Adipocyte (in vitro differentiated cells): ENCODE results near the gene MAP2K3.
"Not testable (repeated sequence)": the region's sequence is repeated elsewhere in the genome, so short reads cannot be mapped to it uniquely, and the experiment has no call there.

Experiments
- DNase-seq: peaks from one replicate; pipeline ENCODE4 v3.0.0-alpha.2; 2015; ENCODE audit warnings: low read depth
- H3K27me3 ChIP-seq: replicated peaks from 2 replicates; pipeline ENCODE4 v1.7.0; 2013; ENCODE audit warnings: mild to moderate bottlenecking, low read length, moderate library complexity; ENCODE audit not compliant: control insufficient read depth, insufficient read depth
- H3K36me3 ChIP-seq: 2 replicates; pipeline ENCODE4 v1.7.0; 2013; ENCODE audit warnings: low read length, mild to moderate bottlenecking, moderate library complexity; ENCODE audit not compliant: control insufficient read depth, insufficient read depth, severe bottlenecking
- H3K4me1 ChIP-seq: 2 replicates; pipeline ENCODE4 v1.7.0; 2013; ENCODE audit warnings: mild to moderate bottlenecking, low read length, moderate library complexity; ENCODE audit not compliant: control insufficient read depth, insufficient read depth
- H3K4me3 ChIP-seq: 2 replicates; pipeline ENCODE4 v1.7.0; 2013; ENCODE audit warnings: mild to moderate bottlenecking, low read length, moderate library complexity
- H3K9ac ChIP-seq: 2 replicates; pipeline ENCODE4 v1.7.0; 2013; ENCODE audit warnings: mild to moderate bottlenecking, low read length, moderate library complexity
- H3K9me3 ChIP-seq: 2 replicates; pipeline ENCODE4 v1.7.0; 2013; ENCODE audit warnings: mild to moderate bottlenecking, low read length, moderate library complexity; ENCODE audit not compliant: control insufficient read depth

Gene MAP2K3

GRCh38 chr17:21328778-21329177, 44.3 kb downstream of the MAP2K3 start:
- H3K9ac ChIP-seq, H3K4me1 ChIP-seq, H3K9me3 ChIP-seq, DNase-seq, H3K36me3 ChIP-seq, H3K4me3 ChIP-seq, H3K27me3 ChIP-seq: not testable (repeated sequence)

DNA sequence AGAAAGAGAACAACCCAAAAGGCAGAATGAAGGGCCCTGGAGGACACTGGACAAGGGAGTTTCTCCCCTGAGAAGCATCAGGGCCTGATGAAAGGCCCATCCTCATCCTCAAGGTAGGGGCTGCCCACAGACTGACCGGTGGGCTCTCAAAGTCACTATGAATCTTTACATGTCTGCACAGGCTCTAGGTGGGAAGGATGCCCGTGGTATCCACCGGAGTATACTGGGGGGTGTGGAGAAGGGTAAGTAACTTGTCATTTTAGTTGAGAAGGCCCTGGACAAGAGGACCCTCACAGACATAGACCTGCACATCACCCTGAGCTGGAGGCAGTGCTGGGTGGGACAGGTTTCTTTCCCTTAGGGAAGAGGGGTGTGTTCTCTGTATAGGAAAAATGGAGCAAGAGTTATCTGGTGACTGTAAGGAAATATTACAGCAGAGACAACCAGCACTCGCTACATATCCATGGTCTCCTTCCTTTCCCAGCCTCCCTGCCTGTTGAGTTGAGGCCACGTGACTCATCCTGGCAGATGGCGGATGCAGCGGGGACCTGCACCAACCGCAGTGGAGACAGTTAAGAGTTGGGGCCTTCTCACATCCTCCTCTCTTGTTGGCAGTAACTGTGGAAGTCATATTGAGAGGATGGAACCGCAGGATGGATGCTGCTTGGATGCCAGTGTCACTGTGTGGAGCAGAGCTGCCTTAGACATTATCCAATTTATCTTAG, 46.1 kb downstream of the MAP2K3 start:
- Histone ChIP-seq H3K4me3 (no peak overlapping the region), H3K9ac (no peak overlapping the region), H3K4me1 (no peaks in the 10 kb centered on the region), H3K36me3 (no peaks in the 10 kb centered on the region), H3K9me3 (peaks cover 8% of the 10 kb centered on the region), H3K27me3 (no peaks in the 10 kb centered on the region)
- DNase-seq: no peak

DNA sequence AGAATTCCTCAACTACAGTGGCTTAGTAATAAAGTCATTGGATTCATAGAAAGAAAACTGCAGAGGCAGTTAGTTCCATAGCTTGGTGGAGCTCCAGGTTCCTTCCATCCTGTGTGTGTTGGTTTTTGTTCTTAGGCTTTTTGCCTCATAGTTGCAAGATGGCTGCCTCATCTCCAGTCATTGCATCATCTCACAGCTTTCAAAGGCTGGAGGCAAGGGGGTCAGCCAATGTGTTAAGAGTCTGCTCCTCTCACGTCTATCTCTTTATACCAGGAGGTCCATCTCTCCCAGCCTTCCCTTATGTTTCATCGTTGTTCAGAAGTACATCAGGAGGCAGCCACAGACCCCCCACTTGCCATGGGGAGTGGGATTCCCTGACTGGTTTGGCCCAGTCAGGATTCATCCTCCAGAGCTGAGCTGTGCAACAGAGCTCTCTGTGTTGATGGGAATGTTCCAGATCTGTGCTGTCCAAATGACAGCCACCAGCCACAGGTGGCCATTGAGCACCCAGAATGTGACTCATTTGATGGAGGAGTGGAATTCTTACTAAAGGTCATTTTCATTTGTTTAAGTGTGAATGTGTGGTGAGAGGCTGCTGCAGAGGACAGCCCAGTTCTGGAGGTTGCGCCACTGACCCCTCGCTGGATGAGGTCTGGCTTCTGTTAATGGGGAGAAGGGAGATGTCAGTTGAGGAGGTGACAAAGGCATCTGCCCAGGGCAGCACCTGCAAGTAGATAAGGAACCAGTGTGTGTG, 52.2 kb downstream of the MAP2K3 start:
- not testable (repeated sequence) for H3K36me3 ChIP-seq

GRCh38 chr17:21337981-21338625, 53.6 kb downstream of the MAP2K3 start:
- not testable (repeated sequence) for H3K4me3 ChIP-seq, H3K27me3 ChIP-seq, H3K9me3 ChIP-seq, H3K4me1 ChIP-seq, H3K9ac ChIP-seq, H3K36me3 ChIP-seq, DNase-seq

More for the DNA sequence above, 52.2 kb downstream of the MAP2K3 start:
- H3K4me3 ChIP-seq, H3K9ac ChIP-seq, H3K9me3 ChIP-seq, H3K27me3 ChIP-seq, H3K4me1 ChIP-seq, DNase-seq: not testable (repeated sequence)

- Histone ChIP-seq H3K27me3 (no peaks in the 10 kb centered on the region), H3K9me3 (no peaks in the 10 kb centered on the region), H3K9ac (no peak overlapping the region), H3K4me1 (no peaks in the 10 kb centered on the region), H3K36me3 (no peaks in the 10 kb centered on the region), H3K4me3 (no peak overlapping the region)
- no peak for DNase-seq
Observed at GRCh38 chr17:21339011-21339410, 54.5 kb downstream of the MAP2K3 start.

DNA sequence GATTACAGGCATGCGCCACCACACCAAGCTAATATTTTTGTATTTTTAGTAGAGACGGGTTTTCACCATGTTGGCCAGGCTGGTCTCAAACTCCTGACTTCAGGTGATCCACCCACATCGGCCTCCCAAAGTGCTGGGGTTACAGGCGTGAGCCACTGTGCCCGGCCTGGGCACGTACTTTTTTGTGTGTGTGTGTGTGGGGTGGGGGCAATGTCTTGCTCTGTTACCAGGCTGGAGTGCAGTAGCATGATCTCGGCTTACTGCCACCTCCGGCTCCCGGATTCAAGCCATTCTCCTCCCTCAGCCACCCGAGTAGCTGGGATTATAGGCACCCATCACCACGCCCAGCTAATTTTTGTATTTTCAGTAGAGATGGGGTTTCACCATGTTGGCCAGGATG, 55.1 kb downstream of the MAP2K3 start:
- not testable (repeated sequence) for H3K9ac ChIP-seq, H3K9me3 ChIP-seq, H3K4me3 ChIP-seq, H3K4me1 ChIP-seq, DNase-seq, H3K36me3 ChIP-seq, H3K27me3 ChIP-seq

DNA sequence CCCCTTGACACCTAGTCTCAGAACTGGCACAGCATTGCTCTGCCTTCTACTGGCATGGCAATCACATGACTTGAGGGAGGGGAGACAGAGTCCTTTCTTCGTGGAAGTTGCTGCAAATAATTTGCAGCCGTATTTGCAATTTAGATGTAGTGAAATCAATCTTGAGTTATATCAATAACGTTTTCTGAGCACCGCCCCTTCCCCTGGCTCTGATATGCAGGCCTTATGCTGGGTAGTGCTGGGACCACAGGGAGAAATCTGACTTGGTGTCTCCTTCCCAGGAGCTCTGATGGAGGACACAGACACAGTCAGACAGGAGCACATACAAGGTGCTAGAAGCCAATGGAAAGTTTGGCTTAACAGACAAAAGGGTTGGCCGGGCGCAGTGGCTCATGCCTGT, 55.9 kb downstream of the MAP2K3 start:
- not testable (repeated sequence) for H3K4me1 ChIP-seq, H3K9me3 ChIP-seq, H3K4me3 ChIP-seq, H3K36me3 ChIP-seq, H3K27me3 ChIP-seq, DNase-seq, H3K9ac ChIP-seq

DNA sequence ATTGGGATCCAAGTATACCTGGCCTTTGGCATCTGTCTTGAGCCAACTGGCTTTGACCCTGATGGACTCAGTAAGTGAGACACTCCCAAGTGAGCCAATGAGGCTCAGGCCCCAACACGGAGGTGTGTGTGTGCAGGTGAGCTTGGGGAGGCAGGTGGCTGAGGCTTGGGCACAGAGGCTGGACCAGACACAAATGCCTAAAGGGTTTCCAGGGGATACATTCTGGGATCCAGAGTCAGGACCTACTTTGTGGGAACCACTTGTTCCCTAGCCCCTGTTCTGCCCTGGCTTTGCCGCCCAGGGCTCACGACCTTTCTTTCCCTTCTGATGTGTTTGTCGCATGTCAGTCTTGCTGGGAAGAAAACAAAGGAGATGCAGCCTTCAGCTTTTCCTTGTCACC, 56.8 kb downstream of the MAP2K3 start:
- H3K36me3 ChIP-seq, H3K4me3 ChIP-seq, H3K4me1 ChIP-seq, H3K9ac ChIP-seq, H3K27me3 ChIP-seq, H3K9me3 ChIP-seq, DNase-seq: not testable (repeated sequence)

GRCh38 chr17:21341925-21342540, 57.5 kb downstream of the MAP2K3 start:
- H3K36me3 ChIP-seq, H3K9me3 ChIP-seq, H3K4me1 ChIP-seq, H3K4me3 ChIP-seq, H3K27me3 ChIP-seq, H3K9ac ChIP-seq, DNase-seq: not testable (repeated sequence)

- not testable (repeated sequence) for H3K36me3 ChIP-seq, H3K9me3 ChIP-seq, H3K27me3 ChIP-seq, H3K9ac ChIP-seq, H3K4me1 ChIP-seq, H3K4me3 ChIP-seq, DNase-seq
Observed at GRCh38 chr17:21343061-21343949, 58.8 kb downstream of the MAP2K3 start.
